ENCODE measurements around the gene TSHZ1. TPM values are rescaled to one million over a fixed set of nuclear protein-coding genes. Genes with fewer than 3 reads are reported as not detected.

Gene TSHZ1
- total and polyA plus RNA-seq, 2 experiments from 2014 or later = 0.23 to 0.38 TPM

GRCh38 chr18:75211626-75211952 lies 992 bp downstream of the TSHZ1 start:
- H3K36me3 Mint-ChIP-seq (ENCODE audit: low read depth) = no peaks in the 10 kb centered on the region; the same call in 2 of the 3 replicates
- Histone ChIP-seq H2AFZ (peak overlapping the region; percentile 69; the same call in 1 of the 2 replicates), H3F3A (replicated peaks; ENCODE audit: low read depth) (peaks cover 9% of the 10 kb centered on the region; the same call in 1 of the 2 replicates), H3K27me3 (ENCODE audit: insufficient read depth) (peaks cover 75% of the 10 kb centered on the region), H3K27ac (ENCODE audit: low read depth) (no peak overlapping the region), H3K4me1 (ENCODE audit: insufficient read depth) (peaks cover 32% of the 10 kb centered on the region), H3K4me3 (peak overlapping the region; percentile 55), H3K36me3 (ENCODE audit: insufficient read depth) (no peaks in the 10 kb centered on the region), H3K4me2 (peak overlapping the region; percentile 82; the same call in 1 of the 2 replicates), H4K20me1 (replicated peaks; ENCODE audit: insufficient read depth) (no peaks in the 10 kb centered on the region; the same call in 1 of the 2 replicates), H3K79me2 (replicated peaks; ENCODE audit: insufficient read depth) (no peaks in the 10 kb centered on the region), H3K9me2 (ENCODE audit: insufficient read depth) (no peaks in the 10 kb centered on the region)
- no peak for TF ChIP-seq CREB1 (CRISPR knock-in tag; IDR thresholded peaks at IDR 0.05; ENCODE audit: low read depth)
- no peak for TF ChIP-seq NANOG (IDR thresholded peaks at IDR 0.05; ENCODE audit: borderline replicate concordance)
- TF ChIP-seq ZNF114 (CRISPR knock-in tag; IDR thresholded peaks at IDR 0.05) = no peak
- TF ChIP-seq ZNF331 (CRISPR knock-in tag; IDR thresholded peaks at IDR 0.05; ENCODE audit: low read depth) = no peak
- no peak for TF ChIP-seq POLR2AphosphoS5 (IDR thresholded peaks at IDR 0.05; ENCODE audit: low read depth)
- no peak for TF ChIP-seq JUNB (IDR thresholded peaks at IDR 0.05; ENCODE audit: unreplicated experiment)
- no peak for TF ChIP-seq ETS1 (IDR thresholded peaks at IDR 0.05)
- TF ChIP-seq ZNF462 (CRISPR knock-in tag; IDR thresholded peaks at IDR 0.05) = no peak
- no peak for TF ChIP-seq STAT1 (IDR thresholded peaks at IDR 0.05; ENCODE audit: unreplicated experiment)
- TF ChIP-seq EZH2phosphoT487 (IDR thresholded peaks at IDR 0.05; ENCODE audit: unreplicated experiment) = no peak
- TF ChIP-seq CTCF (conservative IDR thresholded peaks at IDR 0.05; ENCODE audit: low read depth in 2 of 2) = no peak
- no peak for TF ChIP-seq EZH2 (IDR thresholded peaks at IDR 0.05; ENCODE audit: low read depth, unreplicated experiment)
- TF ChIP-seq REST (IDR thresholded peaks at IDR 0.05; ENCODE audit: unreplicated experiment) = no peak
- DNase-seq (ENCODE audit: low spot score) (no peak), ATAC-seq (no peak)
- H3K4me3 Mint-ChIP-seq = no peak overlapping the region
- peaks cover 47% of the 10 kb centered on the region for H3K4me1 Mint-ChIP-seq
- no peak overlapping the region for H3K27ac Mint-ChIP-seq
- peaks cover 54% of the 10 kb centered on the region for H3K27me3 Mint-ChIP-seq (ENCODE audit: insufficient read depth, low read depth, poor library complexity)
- peaks cover 3% of the 10 kb centered on the region; the same call in 1 of the 3 replicates for H3K9me3 Mint-ChIP-seq

Data from GM23338 (cell line).